PFSK-1 (cell line): Measurements from ENCODE around the gene SLC22A14.

Source experiments
- FOXP2 ChIP-seq: optimal IDR thresholded peaks from 2 replicates; pipeline ENCODE3; 2011; ENCODE audit warnings: borderline replicate concordance, control low read depth, inconsistent platforms; ENCODE audit not compliant: insufficient read depth; ENCODE audit errors: extremely low read length, extremely low read depth
- POLR2AphosphoS5 ChIP-seq: IDR thresholded peaks from 2 replicates; pipeline ENCODE4 v1.6.1; 2012; ENCODE audit warnings: low read depth, mild to moderate bottlenecking, control low read depth, low read length, moderate library complexity
- SIN3A ChIP-seq: IDR thresholded peaks from 2 replicates; pipeline ENCODE4 v1.6.1; 2012; ENCODE audit warnings: mild to moderate bottlenecking, low read length, moderate library complexity, borderline replicate concordance; ENCODE audit not compliant: insufficient read depth
- TAF1 ChIP-seq: IDR thresholded peaks from 2 replicates; pipeline ENCODE4 v1.6.1; 2012; ENCODE audit warnings: low read length, control low read depth, borderline replicate concordance; ENCODE audit not compliant: insufficient read depth
- TF ChIP-seq, protein P1 (sequence below), 2 experiments: IDR thresholded peaks; 2 replicates each; pipeline versions ENCODE4 v1.6.1 to v1.8.0; 2011 to 2012; ENCODE audit warnings: low read depth in 2 of 2, low read length in 2 of 2, control low read depth in 1 of 2, inconsistent platforms in 1 of 2, mild to moderate bottlenecking in 1 of 2, moderate library complexity in 1 of 2; ENCODE audit not compliant: insufficient read depth in 1 of 2

DNA sequence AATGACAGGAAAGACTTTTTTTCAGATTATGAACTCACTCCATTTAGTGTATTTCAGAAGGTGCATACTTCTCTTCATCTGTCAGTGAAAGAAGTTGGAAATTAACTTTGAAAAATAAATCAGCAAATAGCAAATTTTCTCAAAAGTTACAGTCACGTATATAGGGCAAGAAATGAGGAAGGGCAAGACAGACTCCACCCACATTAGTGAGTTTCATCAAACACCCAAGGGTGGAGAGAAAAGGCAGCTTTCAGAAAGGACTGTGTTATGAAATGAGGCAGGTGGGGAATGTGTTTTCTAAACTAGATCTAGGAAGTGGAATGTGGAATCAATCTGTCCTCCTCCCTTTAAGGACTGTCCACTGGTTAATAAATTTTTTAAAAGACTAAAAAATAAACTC lies 13.6 kb upstream of the SLC22A14 start:
- no peak for TF ChIP-seq POLR2AphosphoS5
- TF ChIP-seq, protein P1, sequence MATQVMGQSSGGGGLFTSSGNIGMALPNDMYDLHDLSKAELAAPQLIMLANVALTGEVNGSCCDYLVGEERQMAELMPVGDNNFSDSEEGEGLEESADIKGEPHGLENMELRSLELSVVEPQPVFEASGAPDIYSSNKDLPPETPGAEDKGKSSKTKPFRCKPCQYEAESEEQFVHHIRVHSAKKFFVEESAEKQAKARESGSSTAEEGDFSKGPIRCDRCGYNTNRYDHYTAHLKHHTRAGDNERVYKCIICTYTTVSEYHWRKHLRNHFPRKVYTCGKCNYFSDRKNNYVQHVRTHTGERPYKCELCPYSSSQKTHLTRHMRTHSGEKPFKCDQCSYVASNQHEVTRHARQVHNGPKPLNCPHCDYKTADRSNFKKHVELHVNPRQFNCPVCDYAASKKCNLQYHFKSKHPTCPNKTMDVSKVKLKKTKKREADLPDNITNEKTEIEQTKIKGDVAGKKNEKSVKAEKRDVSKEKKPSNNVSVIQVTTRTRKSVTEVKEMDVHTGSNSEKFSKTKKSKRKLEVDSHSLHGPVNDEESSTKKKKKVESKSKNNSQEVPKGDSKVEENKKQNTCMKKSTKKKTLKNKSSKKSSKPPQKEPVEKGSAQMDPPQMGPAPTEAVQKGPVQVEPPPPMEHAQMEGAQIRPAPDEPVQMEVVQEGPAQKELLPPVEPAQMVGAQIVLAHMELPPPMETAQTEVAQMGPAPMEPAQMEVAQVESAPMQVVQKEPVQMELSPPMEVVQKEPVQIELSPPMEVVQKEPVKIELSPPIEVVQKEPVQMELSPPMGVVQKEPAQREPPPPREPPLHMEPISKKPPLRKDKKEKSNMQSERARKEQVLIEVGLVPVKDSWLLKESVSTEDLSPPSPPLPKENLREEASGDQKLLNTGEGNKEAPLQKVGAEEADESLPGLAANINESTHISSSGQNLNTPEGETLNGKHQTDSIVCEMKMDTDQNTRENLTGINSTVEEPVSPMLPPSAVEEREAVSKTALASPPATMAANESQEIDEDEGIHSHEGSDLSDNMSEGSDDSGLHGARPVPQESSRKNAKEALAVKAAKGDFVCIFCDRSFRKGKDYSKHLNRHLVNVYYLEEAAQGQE (IDR thresholded peaks at IDR 0.05; ENCODE audit: insufficient read depth in 1 of 2, low read depth in 2 of 2, low read length in 2 of 2) = no peak
- no peak for TF ChIP-seq TAF1
- TF ChIP-seq FOXP2 = no peak
- TF ChIP-seq SIN3A = no peak
